GM03348 (cell line): ENCODE results near the gene FRAS1.

Experiments
- DNase-seq: peaks from one replicate; pipeline ENCODE4 v3.0.0; 2012; ENCODE audit warnings: low spot score

FRAS1 gene

DNA sequence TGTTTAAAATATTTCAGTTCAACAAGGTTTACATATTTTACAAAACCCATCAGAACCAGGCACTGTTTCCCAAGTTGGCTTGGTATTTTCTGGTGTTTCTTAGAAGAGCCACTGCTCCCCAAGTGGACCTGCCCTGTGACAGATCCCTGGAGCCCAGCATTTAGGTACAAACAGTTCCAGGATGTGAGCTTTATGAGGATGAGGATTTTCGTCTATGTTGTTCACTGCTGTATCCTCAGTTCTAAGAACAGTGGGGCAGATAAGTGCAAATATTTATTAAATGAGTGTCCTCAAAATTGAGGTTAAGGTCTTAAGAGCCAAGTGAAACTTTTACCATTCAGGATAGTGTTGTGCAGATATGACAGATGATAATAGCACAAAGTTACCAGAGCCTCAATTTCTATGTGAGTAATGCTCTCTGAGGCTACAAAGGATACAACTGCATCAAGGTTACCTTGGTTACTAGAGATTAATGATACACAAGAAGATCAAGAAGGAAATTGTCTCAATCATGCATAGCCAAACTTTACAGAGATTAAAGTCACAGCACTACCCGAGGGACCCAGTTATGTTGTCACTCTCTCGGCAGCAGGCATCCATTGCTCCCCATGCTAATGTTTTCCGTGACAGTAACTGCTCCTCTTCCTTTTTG, 531.9 kb downstream of the FRAS1 start:
- DNase-seq = no peak

GRCh38 chr4:78591404-78591803, 534.3 kb downstream of the FRAS1 start:
- peak; percentile 17 for DNase-seq

DNA sequence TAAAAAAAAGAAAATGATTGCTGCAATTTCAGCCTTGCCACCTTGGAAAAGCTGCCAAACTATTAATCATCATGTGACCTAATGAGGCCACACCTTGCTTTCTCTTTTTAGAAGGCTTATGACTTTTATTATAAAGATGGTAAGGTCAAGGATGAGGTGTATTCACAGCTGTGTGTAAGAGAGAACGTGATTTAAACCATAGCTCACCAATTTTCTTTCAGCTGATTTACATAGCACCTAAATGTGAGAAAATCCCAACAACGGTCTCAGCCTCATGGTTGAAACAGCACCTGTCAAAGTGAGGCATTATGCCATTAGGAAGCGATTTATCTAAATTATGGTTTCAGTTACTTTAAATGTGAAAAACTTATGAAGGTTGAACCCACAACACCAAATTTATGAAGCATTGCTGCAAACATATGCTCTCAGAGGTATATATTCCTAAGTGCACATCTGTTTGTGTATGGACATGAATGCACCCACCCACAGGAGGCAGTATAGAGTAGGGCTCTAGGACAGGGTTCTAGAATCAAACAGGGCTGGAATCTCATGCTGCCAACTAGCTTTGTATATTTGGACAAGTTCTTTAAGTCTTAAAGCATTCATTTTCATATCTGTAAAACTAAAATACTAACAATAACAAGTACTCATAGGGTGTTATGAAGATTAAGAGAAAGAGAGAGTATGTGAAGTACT, 535.1 kb downstream of the FRAS1 start:
- DNase-seq = no peak
